Dendritic cell treated with granulocyte-macrophage colony-stimulating factor and Interleukin-4, amounts not matched to agents 40 ng/mL and 50 ng/mL, for 4 days (primary cell): ENCODE measurements around the gene MMD.

Source experiments
- H3K27ac Mint-ChIP-seq: one replicate; pipeline ENCODE4 v1.8.0; 2022; ENCODE audit warnings: mild to moderate bottlenecking, mixed read lengths
- H3K27me3 Mint-ChIP-seq: one replicate; pipeline ENCODE4 v1.8.0; 2022; ENCODE audit warnings: mild to moderate bottlenecking, mixed read lengths
- H3K36me3 Mint-ChIP-seq: one replicate; pipeline ENCODE4 v1.8.0; 2022; ENCODE audit warnings: low read depth, mixed read lengths
- H3K4me1 Mint-ChIP-seq: one replicate; pipeline ENCODE4 v1.8.0; 2022; ENCODE audit warnings: low read depth, mixed read lengths
- H3K4me3 Mint-ChIP-seq: one replicate; pipeline ENCODE4 v1.8.0; 2022; ENCODE audit warnings: mild to moderate bottlenecking, moderate library complexity, mixed read lengths
- H3K9me3 Mint-ChIP-seq: one replicate; pipeline ENCODE4 v1.8.0; 2022; ENCODE audit warnings: mixed read lengths
- intact Hi-C: fragments of 100-400 bp; cut with micrococcal nuclease; formaldehyde crosslinking; loops from one replicate; pipeline ENCODE4 v1.15.0; 2022

Gene MMD

GRCh38 chr17:55348749-55349354 is 72.8 kb downstream of the MMD start:
- Mint-ChIP-seq H3K4me1 (peaks cover 5% of the 10 kb centered on the region), H3K27me3 (peaks cover 5% of the 10 kb centered on the region), H3K4me3 (no peak overlapping the region), H3K27ac (no peak overlapping the region), H3K36me3 (no peaks in the 10 kb centered on the region), H3K9me3 (no peaks in the 10 kb centered on the region)
- intact Hi-C loops, result loop anchor here (1.0 kb wide), 1 partner anchor 356 kb away; no protein-coding TSS in a partner anchor

DNA sequence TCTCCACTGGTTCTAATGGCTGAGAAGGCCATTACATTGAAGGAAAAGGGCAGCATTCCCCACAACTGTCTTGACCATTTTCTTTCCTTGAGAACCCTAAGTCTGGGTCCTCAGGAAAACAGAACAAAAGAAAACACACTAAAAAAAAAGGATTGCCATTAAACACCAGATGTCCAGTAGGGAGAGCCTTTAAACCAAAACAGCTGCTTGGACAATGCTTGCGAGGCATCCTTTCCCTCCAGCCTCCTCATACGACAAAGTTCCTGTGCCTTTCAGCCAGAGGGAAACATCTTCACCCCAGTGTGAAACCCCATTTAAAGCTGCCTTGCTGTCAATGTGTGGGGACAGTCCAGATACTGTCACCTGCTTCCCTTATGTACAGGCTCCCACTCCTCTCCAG is 74.3 kb downstream of the MMD start:
- no peaks in the 10 kb centered on the region for H3K9me3 Mint-ChIP-seq
- no peaks in the 10 kb centered on the region for H3K36me3 Mint-ChIP-seq
- H3K4me3 Mint-ChIP-seq, result no peak overlapping the region
- H3K4me1 Mint-ChIP-seq, result peaks cover 5% of the 10 kb centered on the region
- H3K27ac Mint-ChIP-seq, result no peak overlapping the region
- H3K27me3 Mint-ChIP-seq, result peaks cover 5% of the 10 kb centered on the region
- intact Hi-C loops, result no loop called here

GRCh38 chr17:55346658-55347057 is 75.0 kb downstream of the MMD start:
- no peaks in the 10 kb centered on the region for H3K36me3 Mint-ChIP-seq
- H3K9me3 Mint-ChIP-seq, result no peaks in the 10 kb centered on the region
- peaks cover 5% of the 10 kb centered on the region for H3K4me1 Mint-ChIP-seq
- no peak overlapping the region for H3K27ac Mint-ChIP-seq
- intact Hi-C loops, result no loop called here
- no peak overlapping the region for H3K4me3 Mint-ChIP-seq
- H3K27me3 Mint-ChIP-seq, result peaks cover 5% of the 10 kb centered on the region

DNA sequence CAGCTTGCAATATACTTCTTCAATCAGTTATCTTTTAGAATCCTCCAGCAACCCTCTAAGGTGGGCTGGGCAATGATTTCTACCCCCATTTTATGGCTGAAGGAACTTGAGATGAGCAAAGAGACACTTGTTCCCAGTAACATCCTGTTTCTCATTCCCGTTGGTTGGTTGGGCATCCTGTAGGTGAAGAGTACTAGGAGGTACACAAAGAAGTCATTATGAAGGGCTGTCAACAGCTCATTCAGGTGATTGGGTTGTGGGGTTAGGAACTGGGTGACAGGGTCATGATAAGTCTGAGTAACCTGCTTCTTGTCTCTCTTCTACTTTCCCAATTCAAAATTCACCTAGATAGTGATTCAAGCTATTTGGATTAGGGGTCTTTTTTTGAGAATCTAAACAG is 76.5 kb downstream of the MMD start:
- no peaks in the 10 kb centered on the region for H3K36me3 Mint-ChIP-seq
- H3K4me3 Mint-ChIP-seq, result no peak overlapping the region
- H3K4me1 Mint-ChIP-seq, result peaks cover 5% of the 10 kb centered on the region
- no peak overlapping the region for H3K27ac Mint-ChIP-seq
- intact Hi-C loops, result no loop called here
- peaks cover 7% of the 10 kb centered on the region for H3K27me3 Mint-ChIP-seq
- H3K9me3 Mint-ChIP-seq, result no peaks in the 10 kb centered on the region

- Mint-ChIP-seq H3K27ac (no peak overlapping the region), H3K36me3 (no peaks in the 10 kb centered on the region), H3K9me3 (no peaks in the 10 kb centered on the region), H3K4me3 (no peak overlapping the region), H3K4me1 (peaks cover 5% of the 10 kb centered on the region), H3K27me3 (peaks cover 8% of the 10 kb centered on the region)
- intact Hi-C loops, result no loop called here
Measured at GRCh38 chr17:55344514-55344997, 77.1 kb downstream of the MMD start.

DNA sequence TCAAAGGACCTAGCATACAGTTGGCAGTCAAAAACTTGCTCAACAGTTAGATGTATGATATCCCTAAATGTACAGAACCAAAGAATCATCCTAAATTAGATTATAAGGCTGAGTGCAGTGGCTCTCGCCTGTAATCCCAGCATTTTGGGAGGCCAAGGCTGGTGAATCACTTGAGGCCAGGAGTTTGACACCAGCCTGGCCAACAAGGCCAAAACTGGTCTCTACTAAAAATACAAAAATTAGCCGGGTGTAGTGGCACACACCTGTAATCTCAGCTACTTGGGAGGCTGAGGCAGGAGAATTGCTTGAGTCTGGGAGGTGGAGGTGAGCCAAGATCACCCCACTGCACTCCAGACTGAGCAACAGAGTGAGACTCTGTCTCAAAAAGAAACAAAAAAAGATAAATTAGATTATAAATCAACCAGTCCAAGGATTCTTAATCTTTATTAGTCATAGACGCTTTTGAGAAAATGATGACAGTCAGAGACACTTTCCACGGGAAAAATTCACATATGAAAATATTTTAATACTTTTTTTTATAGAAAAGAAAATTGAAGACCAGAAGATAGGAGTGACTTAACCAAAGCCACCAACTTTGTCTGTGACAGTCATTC is 77.6 kb downstream of the MMD start:
- Mint-ChIP-seq H3K36me3 (no peaks in the 10 kb centered on the region), H3K9me3 (no peaks in the 10 kb centered on the region), H3K27me3 (peaks cover 8% of the 10 kb centered on the region), H3K4me1 (peaks cover 5% of the 10 kb centered on the region), H3K4me3 (no peak overlapping the region), H3K27ac (no peak overlapping the region)
- intact Hi-C loops, result no loop called here

- Mint-ChIP-seq H3K9me3 (no peaks in the 10 kb centered on the region), H3K27ac (no peak overlapping the region), H3K27me3 (peaks cover 4% of the 10 kb centered on the region), H3K4me3 (no peak overlapping the region), H3K36me3 (no peaks in the 10 kb centered on the region), H3K4me1 (no peaks in the 10 kb centered on the region)
- intact Hi-C loops, result no loop called here
Measured at GRCh38 chr17:55342800-55343585, 78.6 kb downstream of the MMD start.
